AG09319 (cell line): ENCODE data around the gene DYNC1H1.
"Not testable (repeated sequence)": the region's sequence is repeated elsewhere in the genome, so short reads cannot be mapped to it uniquely, and the experiment has no call there.

ENCODE experiments used
- DNase-seq: peaks from one replicate; pipeline ENCODE4 v3.0.0-alpha.2; 2010; ENCODE audit warnings: low read depth; ENCODE audit errors: extremely low read depth
- TF ChIP-seq, protein P1 (sequence below): IDR thresholded peaks from 2 replicates; pipeline ENCODE4 v1.5.1; 2011; ENCODE audit warnings: low read depth, mild to moderate bottlenecking, inconsistent platforms, low read length, moderate library complexity

DYNC1H1 gene

DNA sequence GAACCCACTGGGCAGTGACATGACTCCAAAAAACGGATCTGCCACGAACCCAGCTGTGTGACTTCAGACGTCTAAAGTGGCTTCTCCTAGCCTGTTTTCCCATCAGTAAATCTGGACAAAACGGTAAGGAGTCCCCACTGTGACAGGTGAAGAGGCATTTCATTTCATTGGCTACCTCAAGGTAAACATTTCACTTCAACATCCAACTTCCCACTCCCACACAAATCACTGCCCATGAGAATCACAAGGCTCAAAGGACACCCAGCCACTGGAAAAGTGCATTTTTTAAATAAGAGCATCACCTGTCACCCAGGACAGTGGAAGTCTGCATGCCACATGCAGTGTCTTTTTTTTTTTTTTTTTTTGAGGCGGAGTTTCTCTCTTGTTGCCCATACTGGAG lies 94.6 kb downstream of the DYNC1H1 start:
- TF ChIP-seq, protein P1, sequence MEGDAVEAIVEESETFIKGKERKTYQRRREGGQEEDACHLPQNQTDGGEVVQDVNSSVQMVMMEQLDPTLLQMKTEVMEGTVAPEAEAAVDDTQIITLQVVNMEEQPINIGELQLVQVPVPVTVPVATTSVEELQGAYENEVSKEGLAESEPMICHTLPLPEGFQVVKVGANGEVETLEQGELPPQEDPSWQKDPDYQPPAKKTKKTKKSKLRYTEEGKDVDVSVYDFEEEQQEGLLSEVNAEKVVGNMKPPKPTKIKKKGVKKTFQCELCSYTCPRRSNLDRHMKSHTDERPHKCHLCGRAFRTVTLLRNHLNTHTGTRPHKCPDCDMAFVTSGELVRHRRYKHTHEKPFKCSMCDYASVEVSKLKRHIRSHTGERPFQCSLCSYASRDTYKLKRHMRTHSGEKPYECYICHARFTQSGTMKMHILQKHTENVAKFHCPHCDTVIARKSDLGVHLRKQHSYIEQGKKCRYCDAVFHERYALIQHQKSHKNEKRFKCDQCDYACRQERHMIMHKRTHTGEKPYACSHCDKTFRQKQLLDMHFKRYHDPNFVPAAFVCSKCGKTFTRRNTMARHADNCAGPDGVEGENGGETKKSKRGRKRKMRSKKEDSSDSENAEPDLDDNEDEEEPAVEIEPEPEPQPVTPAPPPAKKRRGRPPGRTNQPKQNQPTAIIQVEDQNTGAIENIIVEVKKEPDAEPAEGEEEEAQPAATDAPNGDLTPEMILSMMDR = no peak
- DNase-seq = no peak

DNA sequence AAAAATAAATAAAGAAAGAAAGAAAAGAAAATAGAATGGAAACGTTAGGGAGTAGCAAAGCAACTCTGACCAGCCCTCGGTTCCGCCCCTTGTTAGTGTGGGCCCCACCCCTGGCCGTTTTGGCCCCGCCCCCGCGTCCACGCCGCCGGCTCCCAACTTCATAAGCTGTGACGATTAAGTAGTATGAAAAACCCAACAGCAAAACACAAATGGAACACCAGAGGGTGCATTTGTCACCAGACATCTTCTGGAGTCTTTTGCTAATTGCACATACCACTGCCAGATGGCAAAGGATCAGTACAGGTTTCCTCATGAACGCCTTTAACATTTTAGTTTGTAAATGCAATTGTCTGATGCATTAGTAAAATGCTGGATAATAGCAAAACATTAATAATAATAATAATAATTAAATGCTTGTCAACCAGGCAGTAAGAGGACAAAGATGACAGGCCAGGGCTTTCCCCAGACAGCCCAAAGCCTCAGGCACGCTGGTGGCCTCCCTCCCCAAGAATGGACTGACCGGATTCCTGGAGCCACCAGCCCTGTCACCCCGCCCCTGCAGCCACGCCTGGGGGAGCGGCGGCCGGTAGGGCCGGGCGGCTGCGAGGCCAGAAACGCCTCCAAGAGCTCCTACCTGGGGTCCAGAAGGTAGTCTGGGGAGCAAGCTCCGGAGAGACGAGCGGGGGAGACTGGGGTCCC lies 98.9 kb downstream of the DYNC1H1 start:
- peak; percentile 55 for DNase-seq
- TF ChIP-seq, protein P1 = peak; percentile 50

DNA sequence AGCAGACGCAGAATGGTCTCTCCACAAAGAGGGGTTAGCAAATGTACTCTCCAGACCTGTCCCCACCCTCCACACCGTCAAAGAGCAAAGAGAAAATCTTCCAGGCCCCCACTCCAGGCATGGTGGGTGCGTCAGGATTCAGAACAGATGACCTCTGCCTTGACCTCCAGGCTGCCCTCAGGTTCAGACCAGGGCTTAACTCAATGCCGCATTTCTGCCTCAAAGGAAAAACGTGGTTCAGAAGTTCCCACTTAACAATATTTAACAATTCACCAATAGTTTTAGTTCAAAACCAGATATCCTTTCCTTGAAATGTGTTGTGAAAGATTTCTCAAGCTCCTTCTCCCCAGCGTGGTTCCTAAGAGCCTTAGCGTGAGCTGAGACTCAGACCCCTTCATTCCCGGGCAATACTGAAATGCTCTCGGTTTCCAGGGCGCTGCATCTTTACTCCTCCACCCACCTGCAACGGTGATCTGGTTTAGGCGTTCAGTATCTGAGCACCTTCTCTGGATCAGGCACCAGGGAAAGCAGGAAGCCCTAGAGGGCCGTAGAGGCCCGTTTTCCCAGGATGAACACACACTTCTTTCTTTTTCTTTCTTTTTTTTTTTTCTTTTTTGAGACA lies 99.5 kb downstream of the DYNC1H1 start:
- TF ChIP-seq, protein P1 = no peak
- no peak for DNase-seq

DNA sequence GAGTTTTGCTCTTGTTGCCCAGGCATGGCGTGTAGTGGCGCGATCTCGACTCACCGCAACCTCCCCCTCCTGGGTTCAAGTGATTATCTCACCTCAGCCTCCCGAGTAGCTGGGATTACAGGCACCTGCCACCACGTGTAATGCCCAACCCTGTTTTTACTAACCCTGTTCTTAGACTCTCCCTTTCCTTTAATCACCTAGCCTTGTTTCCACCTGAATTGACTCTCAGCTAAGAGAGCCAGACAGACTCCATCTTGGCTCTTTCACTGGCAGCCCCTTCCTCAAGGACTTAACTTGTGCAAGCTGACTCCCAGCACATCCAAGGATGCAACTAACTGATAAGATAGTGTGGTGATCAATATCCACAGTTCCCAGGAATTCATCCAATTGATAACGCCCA lies 100.2 kb downstream of the DYNC1H1 start:
- not testable (repeated sequence) for DNase-seq

DNA sequence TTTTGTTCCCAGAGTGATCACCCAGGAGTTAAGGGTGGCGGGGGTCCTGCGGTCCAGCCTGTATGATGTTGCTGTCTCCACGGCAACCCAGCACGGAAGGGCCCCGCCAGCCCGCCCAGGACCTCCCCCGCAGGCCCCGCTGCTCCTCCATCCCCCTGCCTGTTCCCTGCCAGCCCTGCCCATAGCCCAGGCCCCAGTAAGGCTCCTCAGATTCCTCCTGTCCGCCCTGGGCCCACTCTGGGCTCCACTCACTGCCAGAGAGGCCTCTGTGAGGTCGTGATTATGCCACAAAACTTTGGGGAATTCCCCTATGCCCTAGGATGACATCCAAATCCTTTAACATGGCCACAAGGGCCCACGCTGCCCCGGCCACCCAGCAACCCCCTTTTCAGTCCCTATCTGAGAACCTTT lies 101.7 kb downstream of the DYNC1H1 start:
- TF ChIP-seq, protein P1 = no peak

DNA sequence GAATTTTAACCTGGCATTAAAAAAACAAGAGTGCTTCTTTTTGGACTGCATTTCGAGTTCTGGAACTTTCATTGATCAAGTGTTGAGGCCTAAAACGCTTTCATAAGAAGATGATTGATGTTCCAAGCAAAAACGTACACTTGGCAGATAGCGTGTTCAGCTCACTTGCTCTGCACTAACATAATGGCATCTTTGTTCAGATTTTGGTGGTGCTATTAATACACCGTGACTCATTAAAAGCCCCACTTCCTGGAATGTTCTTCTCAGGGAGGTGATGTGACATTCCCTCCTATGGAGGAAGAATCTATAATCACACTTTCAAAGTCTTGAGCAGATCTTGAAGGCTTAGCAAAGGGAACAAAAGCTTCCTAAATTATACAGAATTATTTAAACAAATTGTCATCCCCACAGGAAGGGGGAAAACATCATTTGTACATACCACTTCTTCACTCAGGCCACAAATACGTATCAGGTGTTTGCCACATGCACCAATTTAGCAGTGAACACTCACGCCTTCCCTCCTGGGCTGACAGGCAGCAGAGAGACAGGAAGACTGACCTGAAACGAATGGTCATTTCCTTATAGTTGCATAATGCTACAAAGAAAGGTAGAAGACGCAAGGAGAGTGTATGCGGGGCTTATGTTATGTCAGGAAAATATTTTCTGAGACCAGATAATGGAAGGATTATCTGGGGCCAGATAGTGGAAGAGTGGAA lies 107.1 kb downstream of the DYNC1H1 start:
- TF ChIP-seq, protein P1 = no peak
- no peak for DNase-seq

More for the DNA sequence above, 101.7 kb downstream of the DYNC1H1 start:
- DNase-seq = no peak

DNA sequence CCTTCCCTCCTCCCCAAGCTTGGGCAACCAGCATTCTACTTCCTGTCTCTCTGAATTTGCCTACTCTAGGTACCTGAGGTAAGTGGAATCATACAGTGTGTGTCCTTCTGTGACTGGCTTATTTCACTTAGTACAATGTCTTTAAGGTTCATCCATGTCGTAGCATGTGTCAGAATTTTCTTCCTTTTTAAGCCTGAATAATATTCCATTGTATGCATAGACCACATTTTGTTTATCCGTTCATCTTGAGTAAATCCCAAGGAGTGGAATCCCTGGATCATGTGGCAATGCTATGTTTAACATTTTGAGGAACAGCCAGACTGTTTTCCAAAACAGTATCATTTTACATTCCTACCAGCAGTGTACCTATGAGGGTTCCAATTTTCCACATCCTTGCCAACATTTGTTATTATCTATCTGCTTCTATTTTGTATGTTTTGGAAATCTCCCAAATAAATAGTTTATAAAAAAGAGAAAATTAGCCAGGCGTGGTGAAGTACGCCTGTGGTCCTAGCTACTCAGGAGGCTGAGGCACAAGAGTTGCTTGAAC lies 110.1 kb downstream of the DYNC1H1 start:
- no peak for DNase-seq
- TF ChIP-seq, protein P1 = no peak
